Brain microvascular endothelial cell (primary cell): Measurements from ENCODE around the gene DDX47.
"Not testable (repeated sequence)": the region's sequence is repeated elsewhere in the genome, so short reads cannot be mapped to it uniquely, and the experiment has no call there.

Experiments
- DNase-seq: peaks from one replicate; pipeline ENCODE4 v3.0.0-alpha.2; 2020
- H3K27ac ChIP-seq: fragments of 250-450 bp; sonication (Bioruptor Pico); 2 replicates; pipeline ENCODE4 v1.5.1; 2020; ENCODE audit warnings: mild to moderate bottlenecking, moderate library complexity
- H3K27me3 ChIP-seq: fragments of 250-450 bp; sonication (Bioruptor Pico); replicated peaks from 2 replicates; pipeline ENCODE4 v1.5.1; 2020; ENCODE audit warnings: mild to moderate bottlenecking
- H3K36me3 ChIP-seq: fragments of 250-450 bp; sonication (Bioruptor Pico); replicated peaks from 2 replicates; pipeline ENCODE4 v1.5.1; 2020; ENCODE audit warnings: mild to moderate bottlenecking
- H3K4me3 ChIP-seq: 2 replicates; pipeline ENCODE4 v1.5.1; 2011; ENCODE audit warnings: low read depth, mild to moderate bottlenecking, control low read depth, low read length, moderate library complexity
- CTCF ChIP-seq: IDR thresholded peaks from 2 replicates; pipeline ENCODE4 v1.5.1; 2011; ENCODE audit warnings: low read depth, mild to moderate bottlenecking, moderate library complexity, low read length, control low read depth, inconsistent platforms; ENCODE audit errors: missing control alignments
- in situ Hi-C: cut with HindIII; loops from 2 replicates; pipeline ENCODE4 v1.10.0; 2017; ENCODE audit warnings: low sequenced_read_pairs, low pct_ligation_motif_present

The DDX47 gene

GRCh38 chr12:12797794-12798152 is 15.4 kb upstream of the DDX47 start:
- in situ Hi-C loops, result no loop called here

GRCh38 chr12:12798480-12798879 is 14.7 kb upstream of the DDX47 start:
- Histone ChIP-seq H3K27ac (no peak overlapping the region), H3K36me3 (no peaks in the 10 kb centered on the region)
- in situ Hi-C loops, result no loop called here

More at GRCh38 chr12:12797794-12798152, 15.4 kb upstream of the DDX47 start:
- Histone ChIP-seq H3K4me3 (no peak overlapping the region), H3K27me3 (no peaks in the 10 kb centered on the region), H3K36me3 (no peaks in the 10 kb centered on the region), H3K27ac (no peak overlapping the region)
- no peak for DNase-seq
- TF ChIP-seq CTCF, result no peak

GRCh38 chr12:12799163-12799920 is 13.8 kb upstream of the DDX47 start:
- Histone ChIP-seq H3K27ac (no peak overlapping the region), H3K36me3 (no peaks in the 10 kb centered on the region), H3K27me3 (no peaks in the 10 kb centered on the region), H3K4me3 (no peak overlapping the region)
- in situ Hi-C loops, result no loop called here
- no peak for TF ChIP-seq CTCF
- DNase-seq, result no peak

More at GRCh38 chr12:12798480-12798879, 14.7 kb upstream of the DDX47 start:
- H3K4me3 ChIP-seq, result no peak overlapping the region
- no peak for DNase-seq
- TF ChIP-seq CTCF, result no peak
- no peaks in the 10 kb centered on the region for H3K27me3 ChIP-seq

- no peaks in the 10 kb centered on the region for H3K36me3 ChIP-seq
- in situ Hi-C loops, result no loop called here
- no peak overlapping the region for H3K27ac ChIP-seq
- no peaks in the 10 kb centered on the region for H3K27me3 ChIP-seq
- no peak for DNase-seq
- no peak overlapping the region for H3K4me3 ChIP-seq
- TF ChIP-seq CTCF, result no peak
These were observed 12.6 kb upstream of the DDX47 start for GRCh38 chr12:12800406-12801180.

- H3K36me3 ChIP-seq, DNase-seq, H3K4me3 ChIP-seq, in situ Hi-C loops, H3K27ac ChIP-seq, H3K27me3 ChIP-seq: not testable (repeated sequence)
These were observed 11.5 kb upstream of the DDX47 start for GRCh38 chr12:12801656-12802055.

GRCh38 chr12:12803186-12803585 is 10.0 kb upstream of the DDX47 start:
- in situ Hi-C loops, result no loop called here
- H3K36me3 ChIP-seq, result no peaks in the 10 kb centered on the region
- no peaks in the 10 kb centered on the region for H3K27me3 ChIP-seq
- DNase-seq, result peak; percentile 81
- TF ChIP-seq CTCF, result no peak
- H3K27ac ChIP-seq, result peak overlapping the region; percentile 39
- no peak overlapping the region for H3K4me3 ChIP-seq
